Natural killer cell (primary cell): ENCODE measurements around the gene MYOD1. TPM values are rescaled to one million over a fixed set of nuclear protein-coding genes. Genes with fewer than 3 reads are reported as not detected.

Experiments used
- ATAC-seq, 3 donors: fragments of 150-1000 bp in 2 of 3; fragments of 200-7000 bp in 1 of 3; cut with Tn5 transposase; 1 replicate in 1 of 3; 2 replicates in 2 of 3; pipeline ENCODE4 v1.10.0; 2021; ENCODE audit warnings: mild to moderate bottlenecking in 2 of 3, moderate library complexity in 2 of 3
- DNase-seq, 2 donors: peaks; one replicate each; pipeline versions ENCODE4 v3.0.0 to v3.0.0-alpha.2; 2013 to 2021; ENCODE audit warnings: mixed read lengths in 1 of 2
- H3K27ac ChIP-seq: one replicate; pipeline ENCODE4 v1.5.1; 2013; ENCODE audit warnings: mild to moderate bottlenecking, low read length
- H3K27me3 ChIP-seq: one replicate; pipeline ENCODE4 v1.6.1; 2013; ENCODE audit warnings: low read length; ENCODE audit not compliant: control insufficient read depth, insufficient read depth
- H3K36me3 ChIP-seq: one replicate; pipeline ENCODE4 v1.6.1; 2013; ENCODE audit warnings: low read length; ENCODE audit not compliant: control insufficient read depth, insufficient read depth
- H3K4me1 ChIP-seq: one replicate; pipeline ENCODE4 v1.6.1; 2013; ENCODE audit warnings: low read length; ENCODE audit not compliant: control insufficient read depth, insufficient read depth
- H3K4me3 ChIP-seq: one replicate; pipeline ENCODE4 v1.5.1; 2013; ENCODE audit warnings: low read length
- H3K9me3 ChIP-seq: one replicate; pipeline ENCODE4 v1.6.1; 2013; ENCODE audit warnings: low read length; ENCODE audit not compliant: control insufficient read depth, insufficient read depth
- H3K27ac Mint-ChIP-seq, 2 donors: one replicate each; pipeline ENCODE4 v1.8.0; 2022; ENCODE audit warnings: mild to moderate bottlenecking in 2 of 2, mixed read lengths in 2 of 2, moderate library complexity in 1 of 2
- H3K27me3 Mint-ChIP-seq, 2 donors: one replicate each; pipeline ENCODE4 v1.8.0; 2022; ENCODE audit warnings: low read depth in 2 of 2, mixed read lengths in 2 of 2
- H3K36me3 Mint-ChIP-seq: one replicate; pipeline ENCODE4 v1.8.0; 2022; ENCODE audit warnings: mixed read lengths
- H3K4me1 Mint-ChIP-seq, 2 donors: one replicate each; pipeline ENCODE4 v1.8.0; 2022; ENCODE audit warnings: mixed read lengths in 2 of 2
- H3K4me3 Mint-ChIP-seq: one replicate; pipeline ENCODE4 v1.8.0; 2022; ENCODE audit warnings: mild to moderate bottlenecking, moderate library complexity, mixed read lengths
- H3K9me3 Mint-ChIP-seq, 2 donors: one replicate each; pipeline ENCODE4 v1.8.0; 2022; ENCODE audit warnings: mixed read lengths in 2 of 2
- CTCF ChIP-seq: fragments of 200-600 bp; IDR thresholded peaks from one replicate; pipeline ENCODE4 v1.8.0; 2022; ENCODE audit warnings: antibody characterized with exemption
- WGBS: methylation state at CpG from one replicate; pipeline ENCODE4 v1.1.7; 2013; ENCODE audit warnings: missing lambda C conversion rate; ENCODE audit not compliant: insufficient coverage; 5-methylcytosine and 5-hydroxymethylcytosine counted together
- intact Hi-C: fragments of 100-400 bp; cut with micrococcal nuclease; formaldehyde crosslinking; loops from one replicate; pipeline ENCODE4 v1.14.2; 2022
- total RNA-seq, 4 donors: library from RNA; stranded (reverse); fragments of 120-200 nt in 1 of 4; gene quantifications; one replicate each; pipeline versions ENCODE4 v1.2.3 to v1.2.4, GENCODE V29; 2013 to 2022

The MYOD1 gene
- total RNA-seq, 3 donors from 2014 or later (not counting 1 experiment from before 2014, with no cell fraction given): not detected

GRCh38 chr11:17762309-17762974 lies 43.1 kb downstream of the MYOD1 start:
- no peak for TF ChIP-seq CTCF
- 82% methylated on average over 17 of the region's 17 CpGs for WGBS
- Histone ChIP-seq H3K36me3 (no peaks in the 10 kb centered on the region), H3K27me3 (no peaks in the 10 kb centered on the region), H3K4me3 (no peak overlapping the region), H3K4me1 (no peaks in the 10 kb centered on the region), H3K27ac (no peak overlapping the region), H3K9me3 (no peaks in the 10 kb centered on the region)
- no peaks in the 10 kb centered on the region for H3K4me1 Mint-ChIP-seq
- H3K27me3 Mint-ChIP-seq: no peaks in the 10 kb centered on the region
- no peak overlapping the region for H3K27ac Mint-ChIP-seq
- no peaks in the 10 kb centered on the region for H3K9me3 Mint-ChIP-seq
- H3K36me3 Mint-ChIP-seq: no peaks in the 10 kb centered on the region
- no peak for DNase-seq
- no peak for ATAC-seq
- H3K4me3 Mint-ChIP-seq: no peak overlapping the region
- intact Hi-C loops: no loop called here

GRCh38 chr11:17763244-17763643 lies 43.9 kb downstream of the MYOD1 start:
- 92% methylated on average over 7 of the region's 7 CpGs for WGBS
- H3K27ac Mint-ChIP-seq: no peak overlapping the region
- Histone ChIP-seq H3K36me3 (no peaks in the 10 kb centered on the region), H3K4me1 (no peaks in the 10 kb centered on the region), H3K27ac (no peak overlapping the region), H3K4me3 (no peak overlapping the region), H3K9me3 (no peaks in the 10 kb centered on the region), H3K27me3 (no peaks in the 10 kb centered on the region)
- no peaks in the 10 kb centered on the region for H3K27me3 Mint-ChIP-seq
- no peaks in the 10 kb centered on the region for H3K36me3 Mint-ChIP-seq
- ATAC-seq: no peak
- H3K9me3 Mint-ChIP-seq: no peaks in the 10 kb centered on the region
- DNase-seq: no peak
- intact Hi-C loops: no loop called here
- TF ChIP-seq CTCF: no peak
- H3K4me3 Mint-ChIP-seq: no peak overlapping the region
- H3K4me1 Mint-ChIP-seq: no peaks in the 10 kb centered on the region

- Mint-ChIP-seq H3K4me1 (no peaks in the 10 kb centered on the region), H3K27ac (no peak overlapping the region), H3K9me3 (no peaks in the 10 kb centered on the region), H3K27me3 (no peaks in the 10 kb centered on the region), H3K4me3 (no peak overlapping the region), H3K36me3 (no peaks in the 10 kb centered on the region)
- H3K4me1 ChIP-seq: no peaks in the 10 kb centered on the region
- no peak overlapping the region for H3K4me3 ChIP-seq
- intact Hi-C loops: no loop called here
- no peaks in the 10 kb centered on the region for H3K27me3 ChIP-seq
- H3K9me3 ChIP-seq: no peaks in the 10 kb centered on the region
- 57% methylated on average over 3 of the region's 3 CpGs for WGBS
- no peak for TF ChIP-seq CTCF
- H3K36me3 ChIP-seq: no peaks in the 10 kb centered on the region
- H3K27ac ChIP-seq: no peak overlapping the region
- ATAC-seq (no peak), DNase-seq (no peak)
Observed at GRCh38 chr11:17763703-17764102, 44.3 kb downstream of the MYOD1 start.
